ENCODE results near the gene GJE1. TPM values are rescaled to one million over a fixed set of nuclear protein-coding genes. Genes with fewer than 3 reads are reported as not detected.

GJE1 gene
- total and polyA plus RNA-seq, 4 donors, result not detected

Other genes starting within 250 kb of the GJE1 start
- gene NMBR, start 14.2 kb downstream of the GJE1 start, total RNA-seq, result under 1 TPM; 0.18 to 0.23 TPM
- under 1 TPM in 1 of 2 donors, not detected in 1; 0.05 TPM for gene NMBR, start 14.2 kb downstream of the GJE1 start, polyA plus RNA-seq
- 10 to 100 TPM; 27.3 to 61.9 TPM for gene VTA1, start 14.3 kb downstream of the GJE1 start, total RNA-seq
- gene VTA1, start 14.3 kb downstream of the GJE1 start, polyA plus RNA-seq, result 10 to 100 TPM; 15.2 to 31.3 TPM
- gene ADGRG6, start 169.1 kb downstream of the GJE1 start, total RNA-seq, result 100 to 1,000 TPM in 1 of 2 donors, 10 to 100 TPM in 1; 18.4 to 177 TPM
- 1 to 10 TPM; 6.4 to 7.4 TPM for gene ADGRG6, start 169.1 kb downstream of the GJE1 start, polyA plus RNA-seq

All from lung (tissue), 4 donors.